SK-N-SH (cell line): ENCODE results near the gene WDFY2. TPM values are rescaled to one million over a fixed set of nuclear protein-coding genes. Genes with fewer than 3 reads are reported as not detected.
A peak's percentile ranks its signal among the peaks of the same experiment; 100 is the strongest.

Source experiments
- CTCF ChIA-PET: fragments of 300-600, 350-600 bp; formaldehyde crosslinking; extraction: SDS; loops from one replicate; lab custom pipeline; 2021; lab: Yijun Ruan, JAX
- POLR2A ChIA-PET: fragments of 350-600 bp; sonication (Branson Sonifier 250); formaldehyde crosslinking; extraction: SDS; loops from one replicate; lab custom pipeline; 2020; ENCODE audit warnings: antibody characterized with exemption, inconsistent platforms; lab: Yijun Ruan, JAX
- DNase-seq: peaks from one replicate; pipeline ENCODE4 v3.0.0; 2012
- H2AFZ ChIP-seq: fragments of 200-600 bp; sonication (generic); 2 replicates; pipeline ENCODE4 v1.8.1; 2016; ENCODE audit warnings: antibody characterized with exemption, mild to moderate bottlenecking, low read depth
- H3F3A ChIP-seq: fragments of 200-600 bp; sonication (generic); replicated peaks from 2 replicates; pipeline ENCODE3; 2016; ENCODE audit warnings: antibody characterized with exemption, mild to moderate bottlenecking; ENCODE audit not compliant: insufficient read depth
- H3K27ac ChIP-seq, 2 experiments: fragments of 200-500 bp in 1 of 2; fragments of 200-600 bp in 1 of 2; sonication (Bioruptor generic) in 1 of 2; sonication (generic), shearing (Covaris generic) in 1 of 2; 2 replicates each; pipeline versions ENCODE4 v1.5.1 to v1.6.1; 2014 to 2016; ENCODE audit warnings: low read depth in 2 of 2, inconsistent platforms in 1 of 2, low read length in 1 of 2, mild to moderate bottlenecking in 1 of 2, mixed read lengths in 1 of 2
- H3K27me3 ChIP-seq: fragments of 200-600 bp; sonication (generic), shearing (Covaris generic); 2 replicates; pipeline ENCODE4 v1.6.1; 2016; ENCODE audit warnings: mixed run types; ENCODE audit not compliant: insufficient read depth
- H3K36me3 ChIP-seq, 2 experiments: fragments of 200-500 bp in 1 of 2; fragments of 200-600 bp in 1 of 2; sonication (Bioruptor generic) in 1 of 2; sonication (generic) in 1 of 2; replicated peaks in 1 of 2; 2 replicates each; pipeline versions ENCODE3 to v1.5.1; 2014 to 2016; ENCODE audit warnings: low read length in 1 of 2, mild to moderate bottlenecking in 1 of 2; ENCODE audit not compliant: insufficient read depth in 2 of 2, control insufficient read depth in 1 of 2
- H3K4me1 ChIP-seq, 2 experiments: fragments of 200-500 bp in 1 of 2; fragments of 200-600 bp in 1 of 2; sonication (Bioruptor generic) in 1 of 2; sonication (generic), shearing (Covaris generic) in 1 of 2; 2 replicates each; pipeline versions ENCODE4 v1.5.1 to v1.6.1; 2014 to 2016; ENCODE audit warnings: low read depth in 1 of 2, low read length in 1 of 2, mixed run types in 1 of 2; ENCODE audit not compliant: insufficient read depth in 2 of 2, control insufficient read depth in 1 of 2
- H3K4me2 ChIP-seq: fragments of 200-600 bp; sonication (generic), shearing (Covaris generic); 2 replicates; pipeline ENCODE4 v1.6.1; 2017; ENCODE audit warnings: mixed run types
- H3K4me3 ChIP-seq, 2 experiments: fragments of 200-500 bp in 1 of 2; fragments of 200-600 bp in 1 of 2; sonication (Bioruptor generic) in 1 of 2; sonication (generic), shearing (Covaris generic) in 1 of 2; 2 replicates each; pipeline versions ENCODE4 v1.5.1 to v1.8.1; 2014 to 2016; ENCODE audit warnings: low read depth in 2 of 2, inconsistent platforms in 1 of 2, low read length in 1 of 2, mild to moderate bottlenecking in 1 of 2, mixed read lengths in 1 of 2, moderate library complexity in 1 of 2
- H3K79me2 ChIP-seq: fragments of 200-600 bp; sonication (generic); 2 replicates; pipeline ENCODE4 v1.8.1; 2017; ENCODE audit warnings: mild to moderate bottlenecking; ENCODE audit not compliant: insufficient read depth
- H3K9ac ChIP-seq: fragments of 200-600 bp; sonication (generic); 2 replicates; pipeline ENCODE4 v1.6.1; 2017; ENCODE audit warnings: mixed run types
- H3K9me2 ChIP-seq: fragments of 200-600 bp; sonication (generic); 2 replicates; pipeline ENCODE4 v1.6.1; 2017; ENCODE audit warnings: mixed run types
- H3K9me3 ChIP-seq: fragments of 200-600 bp; sonication (generic); 2 replicates; pipeline ENCODE4 v1.6.1; 2017; ENCODE audit warnings: mixed run types, mild to moderate bottlenecking, moderate library complexity
- H4K20me1 ChIP-seq: fragments of 200-600 bp; sonication (generic); 2 replicates; pipeline ENCODE4 v1.6.1; 2017; ENCODE audit warnings: mild to moderate bottlenecking, mixed run types; ENCODE audit not compliant: insufficient read depth
- CHD2 ChIP-seq: fragments of 150-350 bp; IDR thresholded peaks from 2 replicates; pipeline ENCODE4 v1.6.1; 2018; ENCODE audit warnings: low read length; ENCODE audit not compliant: partially characterized antibody
- CTCF ChIP-seq: fragments of 200-600 bp; sonication (generic); IDR thresholded peaks from 2 replicates; pipeline ENCODE4 v1.6.1; 2017; ENCODE audit warnings: antibody characterized with exemption, mild to moderate bottlenecking, moderate library complexity
- ELF1 ChIP-seq: IDR thresholded peaks from 2 replicates; pipeline ENCODE4 v1.4.0; 2012
- EP300 ChIP-seq, 2 experiments: IDR thresholded peaks; 2 replicates each; pipeline versions ENCODE4 v1.4.0 to v1.6.1; 2012; ENCODE audit warnings: borderline replicate concordance in 1 of 2, low read depth in 1 of 2, low read length in 1 of 2
- EZH2phosphoT487 ChIP-seq: fragments of 200-600 bp; sonication (generic); IDR thresholded peaks from 2 replicates; pipeline ENCODE4 v1.6.1; 2017; ENCODE audit warnings: low read depth, mixed run types, mild to moderate bottlenecking, antibody characterized with exemption, moderate library complexity, borderline replicate concordance
- FOSL2 ChIP-seq: IDR thresholded peaks from 2 replicates; pipeline ENCODE4 v1.4.0; 2012; ENCODE audit warnings: low read depth, mild to moderate bottlenecking, moderate library complexity, borderline replicate concordance
- FOXM1 ChIP-seq: IDR thresholded peaks from 2 replicates; pipeline ENCODE4 v1.4.0; 2012; ENCODE audit warnings: low read depth, mild to moderate bottlenecking
- GATA2 ChIP-seq: sonication (generic); formaldehyde crosslinking; IDR thresholded peaks from 2 replicates; pipeline ENCODE4 v1.5.0; 2020; ENCODE audit warnings: mild to moderate bottlenecking, missing genetic modification reagents
- IRF3 ChIP-seq: fragments of 150-350 bp; IDR thresholded peaks from 2 replicates; pipeline ENCODE4 v1.6.1; 2016; ENCODE audit warnings: mild to moderate bottlenecking, low read depth, low read length
- JUND ChIP-seq: IDR thresholded peaks from 2 replicates; pipeline ENCODE4 v1.4.0; 2012
- MAX ChIP-seq: IDR thresholded peaks from 2 replicates; pipeline ENCODE4 v1.4.0; 2012; ENCODE audit warnings: low read depth
- MXI1 ChIP-seq: IDR thresholded peaks from 2 replicates; pipeline ENCODE4 v1.6.1; 2012; ENCODE audit warnings: mild to moderate bottlenecking, low read depth, low read length, improper control_type of control experiment
- NFIC ChIP-seq: IDR thresholded peaks from 2 replicates; pipeline ENCODE4 v1.4.0; 2012; ENCODE audit warnings: borderline replicate concordance
- RAD21 ChIP-seq: IDR thresholded peaks from 2 replicates; pipeline ENCODE4 v1.6.1; 2012; ENCODE audit warnings: mild to moderate bottlenecking, low read length
- RFX5 ChIP-seq: IDR thresholded peaks from 2 replicates; pipeline ENCODE4 v1.6.1; 2012; ENCODE audit warnings: mild to moderate bottlenecking, improper control_type of control experiment, low read length
- SMC3 ChIP-seq: IDR thresholded peaks from 2 replicates; pipeline ENCODE4 v1.6.1; 2012; ENCODE audit warnings: low read depth, low read length, improper control_type of control experiment
- TEAD4 ChIP-seq: IDR thresholded peaks from 2 replicates; pipeline ENCODE4 v1.4.0; 2012; ENCODE audit warnings: mild to moderate bottlenecking, borderline replicate concordance; ENCODE audit not compliant: insufficient read depth
- YY1 ChIP-seq: IDR thresholded peaks from 2 replicates; pipeline ENCODE4 v1.4.0; 2012; ENCODE audit warnings: low read depth, mild to moderate bottlenecking
- ZBTB33 ChIP-seq: IDR thresholded peaks from 2 replicates; pipeline ENCODE4 v1.4.0; 2012; ENCODE audit warnings: low read depth, borderline replicate concordance
- WGBS: methylation state at CpG from one replicate; pipeline ENCODE4 v1.1.6; 2017; ENCODE audit warnings: low lambda C conversion rate; 5-methylcytosine and 5-hydroxymethylcytosine counted together
- polyA plus RNA-seq, 3 experiments: library from polyadenylated mRNA; depleted of rRNA; stranded (reverse); fragments of >200 nt; gene quantifications; 2 replicates each; pipeline ENCODE4 v1.2.3, GENCODE V29; 2012
- TF ChIP-seq, protein P1 (sequence below): IDR thresholded peaks from 2 replicates; pipeline ENCODE4; 2012

The WDFY2 gene
- polyA plus RNA-seq, 1 of the 3 experiments (the other 2 are of a cell fraction), result 4.1 TPM

GRCh38 chr13:51804295-51805172 is 220.3 kb downstream of the WDFY2 start:
- peak overlapping the region; percentile 94 for H3K4me2 ChIP-seq
- DNase-seq, result peak; percentile 47
- ChIA-PET POLR2A (interaction anchor here (1.7 kb wide), 1 partner anchor 18 kb away, joined by 9 read pairs; no protein-coding TSS in a partner anchor), CTCF (interaction anchor here (0.7 to 1.8 kb wide), 6 partner anchors 10 to 371 kb away, joined by 3 to 8 read pairs (median 4); partner anchors contain the start of gene TMEM272)
- peaks cover 19 to 45% of the 10 kb centered on the region in 2 experiments for H3K4me1 ChIP-seq
- peak overlapping the region; percentile 95 for H3K9ac ChIP-seq
- H4K20me1 ChIP-seq, result no peaks in the 10 kb centered on the region
- H3K27ac ChIP-seq, result peak overlapping the region; percentile 78 to 98
- no peaks in the 10 kb centered on the region for H3K27me3 ChIP-seq
- peak overlapping the region; percentile 82 to 90 for H3K4me3 ChIP-seq
- H3K9me3 ChIP-seq, result no peaks in the 10 kb centered on the region
- H3K9me2 ChIP-seq, result no peaks in the 10 kb centered on the region
- TF ChIP-seq TEAD4 (no peak), MAX (peak; percentile 54; the same call in 1 of the 2 replicates), MXI1 (0 out of 2 replicates have a peak, but pooled peaks have one; percentile 22)
- no peaks in the 10 kb centered on the region for H3K36me3 ChIP-seq
- 0 out of 2 replicates have a peak, but pooled peaks cover 4% of the 10 kb centered on the region for H3K79me2 ChIP-seq
- H2AFZ ChIP-seq, result peak overlapping the region; percentile 87
- H3F3A ChIP-seq, result peaks cover 16% of the 10 kb centered on the region
- 25% methylated on average over 26 of the region's 31 CpGs for WGBS

- Histone ChIP-seq H3F3A (peaks cover 16% of the 10 kb centered on the region), H3K9ac (no peak overlapping the region), H3K4me3 (peak overlapping the region in 1 of 2 experiments; percentile 90; a peak in 1 of 4 replicates), H4K20me1 (no peaks in the 10 kb centered on the region), H3K9me2 (no peaks in the 10 kb centered on the region), H3K79me2 (0 out of 2 replicates have a peak, but pooled peaks cover 4% of the 10 kb centered on the region), H2AFZ (no peak overlapping the region), H3K9me3 (no peaks in the 10 kb centered on the region), H3K4me2 (peak overlapping the region; percentile 94; the same call in 1 of the 2 replicates), H3K27ac (no peak overlapping the region), H3K27me3 (no peaks in the 10 kb centered on the region), H3K36me3 (no peaks in the 10 kb centered on the region), H3K4me1 (peaks cover 19 to 41% of the 10 kb centered on the region in 2 experiments)
- ChIA-PET POLR2A (interaction anchor here (0.6 to 1.7 kb wide), 2 partner anchors 19 to 176 kb away, joined by 3 to 9 read pairs; no protein-coding TSS in a partner anchor), CTCF (interaction anchor here (0.7 to 1.8 kb wide), 7 partner anchors 8 to 371 kb away, joined by 3 to 8 read pairs (median 4); partner anchors contain the start of gene TMEM272)
- DNase-seq, result no peak
- WGBS, result 93% methylated on average over 4 of the region's 4 CpGs
- TF ChIP-seq GATA2 (CRISPR knock-in tag), result no peak
- TF ChIP-seq, protein P1, sequence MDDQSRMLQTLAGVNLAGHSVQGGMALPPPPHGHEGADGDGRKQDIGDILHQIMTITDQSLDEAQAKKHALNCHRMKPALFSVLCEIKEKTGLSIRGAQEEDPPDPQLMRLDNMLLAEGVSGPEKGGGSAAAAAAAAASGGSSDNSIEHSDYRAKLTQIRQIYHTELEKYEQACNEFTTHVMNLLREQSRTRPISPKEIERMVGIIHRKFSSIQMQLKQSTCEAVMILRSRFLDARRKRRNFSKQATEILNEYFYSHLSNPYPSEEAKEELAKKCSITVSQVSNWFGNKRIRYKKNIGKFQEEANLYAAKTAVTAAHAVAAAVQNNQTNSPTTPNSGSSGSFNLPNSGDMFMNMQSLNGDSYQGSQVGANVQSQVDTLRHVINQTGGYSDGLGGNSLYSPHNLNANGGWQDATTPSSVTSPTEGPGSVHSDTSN, result no peak
- TF ChIP-seq FOXM1, result no peak
- TF ChIP-seq EP300 (IDR thresholded peaks at IDR 0.05; ENCODE audit: borderline replicate concordance in 1 of 2, low read depth in 1 of 2, low read length in 1 of 2), result no peak
- TF ChIP-seq ELF1, result no peak
- no peak for TF ChIP-seq FOSL2
- no peak for TF ChIP-seq ZBTB33
- no peak for TF ChIP-seq JUND
- no peak for TF ChIP-seq IRF3
- TF ChIP-seq NFIC, result no peak
- no peak for TF ChIP-seq SMC3
- TF ChIP-seq RAD21, result no peak
- no peak for TF ChIP-seq YY1
- TF ChIP-seq CHD2, result no peak
- no peak for TF ChIP-seq EZH2phosphoT487
- no peak for TF ChIP-seq TEAD4
- no peak for TF ChIP-seq RFX5
- TF ChIP-seq CTCF, result no peak
Measured at GRCh38 chr13:51805313-51805712, 221.1 kb downstream of the WDFY2 start.
